Epithelial cell of proximal tubule (primary cell): ENCODE results near the gene STK36. TPM values are rescaled to one million over a fixed set of nuclear protein-coding genes. Genes with fewer than 3 reads are reported as not detected.

ENCODE experiments used
- DNase-seq: peaks from one replicate; pipeline ENCODE4 v3.0.0-alpha.2; 2011; ENCODE audit warnings: low read depth
- H3K4me3 ChIP-seq: 2 replicates; pipeline ENCODE4 v1.5.1; 2011; ENCODE audit warnings: low read depth, mild to moderate bottlenecking, low read length
- CTCF ChIP-seq: conservative IDR thresholded peaks from 2 replicates; pipeline ENCODE4 v1.5.1; 2012; ENCODE audit warnings: low read depth, mild to moderate bottlenecking, low read length
- total RNA-seq: library from RNA; depleted of rRNA; stranded (reverse); fragments of >200 nt; gene quantifications from 2 replicates; pipeline ENCODE4 v1.2.3, GENCODE V29; 2015

Gene STK36
- total RNA-seq, 1 donor from 2014 or later: 16.0 TPM

DNA sequence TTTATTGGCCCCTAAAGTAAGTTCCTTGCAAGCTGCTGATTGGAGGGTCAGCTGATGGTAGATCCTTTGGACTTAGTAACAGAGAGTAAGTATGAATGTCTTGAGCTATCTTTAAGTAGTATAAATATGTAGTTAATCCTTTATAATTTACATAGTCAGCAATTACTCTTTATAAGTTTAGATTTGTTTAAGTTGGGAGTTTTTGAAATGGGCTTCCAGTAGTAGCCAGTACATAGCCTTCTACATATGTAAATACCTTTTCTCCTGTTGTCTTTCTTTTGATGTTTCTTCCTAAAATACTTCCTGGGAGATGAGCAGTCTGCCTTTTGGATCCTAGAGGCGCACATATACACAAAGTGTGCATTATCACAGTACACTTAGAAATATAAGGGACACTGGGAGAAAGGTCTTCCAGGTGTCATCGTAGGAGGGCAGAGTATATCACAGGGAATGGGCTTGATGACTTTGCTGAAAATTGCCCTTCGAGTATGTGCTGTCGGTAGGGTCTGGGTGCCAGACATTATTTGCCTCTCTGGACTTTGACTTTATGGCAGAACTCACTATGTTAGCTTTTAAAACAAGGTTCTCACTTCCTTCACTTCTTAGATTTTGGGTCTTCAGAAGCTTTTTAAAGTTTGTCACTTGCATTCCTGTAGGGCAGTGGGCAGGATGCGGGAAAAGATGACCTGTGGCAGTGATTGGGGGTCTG lies 60.3 kb downstream of the STK36 start:
- no peak for DNase-seq
- H3K4me3 ChIP-seq: no peak overlapping the region
- no peak for TF ChIP-seq CTCF

- no peak for DNase-seq
- TF ChIP-seq CTCF: no peak
Measured at GRCh38 chr2:218732761-218733158, 60.9 kb downstream of the STK36 start.

DNA sequence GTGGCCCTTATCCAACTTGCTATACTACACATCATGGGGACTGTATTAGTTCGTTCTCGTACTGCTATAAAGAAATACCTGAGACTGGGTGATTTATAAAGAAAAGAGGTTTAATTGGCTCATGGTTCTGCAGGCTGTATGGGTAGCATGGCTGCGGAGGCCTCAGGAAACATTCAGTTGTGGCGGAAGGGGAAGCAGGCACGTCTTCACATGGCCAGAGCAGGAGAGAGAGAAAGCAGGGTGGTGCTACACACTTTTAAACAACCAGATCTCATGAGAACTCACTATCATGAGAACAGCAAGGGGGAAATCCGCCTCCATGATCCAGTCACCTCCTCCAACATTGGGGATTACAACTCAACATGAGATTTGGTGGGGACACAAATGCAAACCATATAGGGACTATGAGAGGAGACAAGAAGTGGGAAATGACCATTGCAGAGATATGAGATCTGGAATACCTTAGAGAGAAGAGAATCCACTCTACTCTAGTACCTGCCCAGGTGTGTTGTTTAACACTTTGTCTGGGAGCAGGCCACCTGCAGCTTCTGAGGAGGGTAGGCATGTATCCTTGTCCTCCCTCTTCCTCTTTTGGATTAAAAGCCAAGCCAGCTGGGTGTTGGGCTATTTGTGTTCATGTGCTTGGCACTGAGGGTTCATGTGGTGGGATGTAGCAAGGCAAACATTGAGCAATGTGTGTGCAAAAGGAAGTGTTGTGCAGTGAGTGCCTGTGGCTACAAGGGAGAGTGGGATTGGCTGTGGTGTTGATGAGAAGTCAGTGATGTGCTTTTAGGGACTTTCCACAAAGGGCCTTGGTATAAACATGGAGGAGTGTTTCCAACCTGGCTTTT lies 61.5 kb downstream of the STK36 start:
- TF ChIP-seq CTCF: no peak
- DNase-seq: peak; percentile 80
- no peak overlapping the region for H3K4me3 ChIP-seq

More at GRCh38 chr2:218732761-218733158, 60.9 kb downstream of the STK36 start:
- H3K4me3 ChIP-seq: no peak overlapping the region

DNA sequence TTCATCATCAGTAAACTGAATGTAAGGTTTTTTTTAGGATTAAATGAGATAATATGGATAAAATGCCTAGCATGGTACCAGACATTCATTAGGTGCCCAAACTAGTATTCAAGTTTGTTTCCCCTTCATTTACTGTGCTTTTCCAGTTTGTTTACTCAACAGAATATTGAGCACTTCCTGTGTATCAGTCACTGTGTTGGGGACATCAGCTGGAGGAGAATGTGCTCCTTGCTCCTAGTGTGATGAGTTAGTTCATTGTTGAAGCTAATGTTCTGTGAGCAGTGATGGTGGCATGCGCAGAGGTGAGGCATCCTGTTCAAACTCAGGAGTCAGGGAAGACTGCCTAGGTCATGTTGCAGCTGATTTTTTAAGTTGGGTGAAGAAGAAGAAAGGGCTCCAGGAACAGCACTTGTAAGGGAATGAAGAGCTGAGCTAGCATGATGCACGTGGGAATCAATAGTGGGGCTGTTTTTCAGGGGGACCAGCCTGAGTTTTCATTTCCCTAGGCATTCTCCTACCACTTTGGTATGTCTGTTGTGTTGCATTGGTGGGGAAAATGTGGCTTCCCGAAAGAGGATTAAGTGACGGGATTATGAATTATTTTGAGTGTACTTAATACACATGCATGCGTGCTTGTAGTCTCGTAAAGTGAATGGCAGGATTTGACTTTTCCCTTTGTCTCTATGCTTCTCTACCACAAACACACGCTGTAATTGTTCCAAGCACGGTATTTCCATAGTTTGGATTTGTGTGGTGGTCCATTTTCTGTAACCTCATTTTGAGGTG lies 62.5 kb downstream of the STK36 start:
- no peak for DNase-seq
- no peak overlapping the region for H3K4me3 ChIP-seq
- TF ChIP-seq CTCF: no peak

DNA sequence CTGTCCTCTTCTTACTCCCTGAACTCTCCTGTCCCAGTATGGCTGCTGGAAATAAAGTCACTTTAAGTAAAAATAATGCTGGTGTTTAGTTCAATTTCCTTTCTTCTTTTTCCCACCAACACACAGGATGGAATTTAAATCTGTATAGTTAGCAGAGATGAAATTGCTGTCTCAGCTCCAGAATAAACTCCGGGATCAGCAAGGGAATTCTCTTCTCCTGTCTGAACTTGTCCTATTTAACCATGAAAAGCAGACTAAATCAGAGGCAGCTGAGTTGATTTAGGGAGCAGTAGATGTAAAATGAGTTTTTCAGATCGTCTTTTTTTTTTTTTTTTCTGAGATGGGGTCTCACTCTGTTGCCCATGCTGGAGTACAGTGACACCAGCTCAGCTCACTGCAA lies 64.6 kb downstream of the STK36 start:
- TF ChIP-seq CTCF: no peak
- no peak for DNase-seq
- H3K4me3 ChIP-seq: no peak overlapping the region

DNA sequence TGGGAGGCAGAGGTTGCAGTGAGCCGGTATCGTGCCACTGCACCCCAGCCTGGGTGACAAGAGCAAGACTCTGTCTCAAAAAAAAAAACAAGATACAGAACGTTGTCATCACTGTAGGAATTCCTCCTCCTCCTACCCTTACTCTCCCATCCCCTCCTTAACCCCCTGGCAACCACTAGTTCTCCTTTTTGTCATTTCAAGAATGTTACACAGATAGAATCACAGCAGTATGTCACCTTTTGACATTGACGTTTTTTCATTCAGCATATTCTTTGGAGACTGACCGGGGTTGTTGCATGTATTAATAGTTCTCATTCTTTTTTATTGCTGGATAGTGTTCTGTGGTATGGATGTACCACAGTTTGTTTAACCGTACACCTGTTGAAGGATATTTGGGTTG lies 71.2 kb downstream of the STK36 start:
- no peak for DNase-seq
- no peak overlapping the region for H3K4me3 ChIP-seq
- no peak for TF ChIP-seq CTCF
